Measurements from ENCODE around the gene IDH3A. TPM values are rescaled to one million over a fixed set of nuclear protein-coding genes. Genes with fewer than 3 reads are reported as not detected.

IDH3A gene
- polyA plus RNA-seq, 3 donors = 46.5 to 85.0 (median 74.0) TPM

DNA sequence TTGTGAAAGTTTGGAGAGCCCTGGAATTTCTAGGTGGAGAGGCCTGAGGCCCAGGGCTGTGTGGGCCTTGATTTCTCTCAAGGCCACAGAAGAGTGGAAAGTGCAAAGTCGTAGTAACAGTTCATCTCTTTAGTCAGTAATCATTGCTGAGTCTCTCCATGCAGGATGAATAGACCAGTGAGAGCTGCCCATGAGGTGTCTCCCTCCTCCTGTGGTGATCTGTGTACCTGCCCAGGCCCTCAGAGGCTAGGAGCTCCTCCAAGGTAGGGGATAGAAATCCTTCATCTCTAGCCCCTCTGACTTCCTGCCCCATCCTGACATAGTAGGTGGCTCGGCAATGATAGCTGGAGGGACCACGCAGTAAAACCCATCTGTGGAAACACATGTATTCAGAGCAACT, 6.8 kb upstream of the IDH3A start:
- Histone ChIP-seq H2AFZ (ENCODE audit: insufficient read depth, low read depth, low read length, poor library complexity, severe bottlenecking) (no peak overlapping the region), H3K4me3 (replicated peaks in 1 of 3; ENCODE audit: low read depth in 2 of 3, low read length in 3 of 3) (no peak overlapping the region), H3K9me3 (replicated peaks in 1 of 2; ENCODE audit: control insufficient read depth in 1 of 2, insufficient read depth in 1 of 2, low read length in 2 of 2) (no peaks in the 10 kb centered on the region), H3K36me3 (replicated peaks in 1 of 2; ENCODE audit: control insufficient read depth in 1 of 2, insufficient read depth in 2 of 2, low read length in 2 of 2) (no peaks in the 10 kb centered on the region), H4K20me1 (ENCODE audit: insufficient read depth, low read length) (no peaks in the 10 kb centered on the region), H3K27me3 (ENCODE audit: control insufficient read depth in 2 of 2, insufficient read depth in 2 of 2, low read length in 2 of 2) (no peaks in the 10 kb centered on the region), H3K4me1 (ENCODE audit: control insufficient read depth in 1 of 2, insufficient read depth in 2 of 2, low read length in 2 of 2) (no peaks in the 10 kb centered on the region), H3K79me2 (ENCODE audit: insufficient read depth, low read length) (no peaks in the 10 kb centered on the region), H3K27ac (ENCODE audit: low read depth in 1 of 2, low read length in 2 of 2) (no peak overlapping the region), H3K4me2 (replicated peaks; ENCODE audit: extremely low read depth, low read length, poor library complexity, severe bottlenecking) (no peak overlapping the region), H3K9ac (ENCODE audit: insufficient read depth, low read length, poor library complexity, severe bottlenecking) (no peak overlapping the region)
- intact Hi-C loops (cut with micrococcal nuclease) = no loop called here
- H3K36me3 Mint-ChIP-seq = no peaks in the 10 kb centered on the region
- H3K9me3 Mint-ChIP-seq = no peaks in the 10 kb centered on the region
- peak overlapping the region in 2 of 7 donors; percentile 7 to 46 for H3K27ac Mint-ChIP-seq
- H3K4me1 Mint-ChIP-seq = peaks cover 4% of the 10 kb centered on the region
- H3K4me3 Mint-ChIP-seq = no peak overlapping the region
- WGBS (ENCODE audit: insufficient coverage) = 100% methylated on average over 3 of the region's 3 CpGs
- peaks cover 0 to 2% (median 0%) of the 10 kb centered on the region in 3 donors for H3K27me3 Mint-ChIP-seq (ENCODE audit: low read depth in 3 of 3)
- TF ChIP-seq, protein P1, sequence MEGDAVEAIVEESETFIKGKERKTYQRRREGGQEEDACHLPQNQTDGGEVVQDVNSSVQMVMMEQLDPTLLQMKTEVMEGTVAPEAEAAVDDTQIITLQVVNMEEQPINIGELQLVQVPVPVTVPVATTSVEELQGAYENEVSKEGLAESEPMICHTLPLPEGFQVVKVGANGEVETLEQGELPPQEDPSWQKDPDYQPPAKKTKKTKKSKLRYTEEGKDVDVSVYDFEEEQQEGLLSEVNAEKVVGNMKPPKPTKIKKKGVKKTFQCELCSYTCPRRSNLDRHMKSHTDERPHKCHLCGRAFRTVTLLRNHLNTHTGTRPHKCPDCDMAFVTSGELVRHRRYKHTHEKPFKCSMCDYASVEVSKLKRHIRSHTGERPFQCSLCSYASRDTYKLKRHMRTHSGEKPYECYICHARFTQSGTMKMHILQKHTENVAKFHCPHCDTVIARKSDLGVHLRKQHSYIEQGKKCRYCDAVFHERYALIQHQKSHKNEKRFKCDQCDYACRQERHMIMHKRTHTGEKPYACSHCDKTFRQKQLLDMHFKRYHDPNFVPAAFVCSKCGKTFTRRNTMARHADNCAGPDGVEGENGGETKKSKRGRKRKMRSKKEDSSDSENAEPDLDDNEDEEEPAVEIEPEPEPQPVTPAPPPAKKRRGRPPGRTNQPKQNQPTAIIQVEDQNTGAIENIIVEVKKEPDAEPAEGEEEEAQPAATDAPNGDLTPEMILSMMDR (IDR thresholded peaks at IDR 0.05) = no peak
- no peak for DNase-seq

DNA sequence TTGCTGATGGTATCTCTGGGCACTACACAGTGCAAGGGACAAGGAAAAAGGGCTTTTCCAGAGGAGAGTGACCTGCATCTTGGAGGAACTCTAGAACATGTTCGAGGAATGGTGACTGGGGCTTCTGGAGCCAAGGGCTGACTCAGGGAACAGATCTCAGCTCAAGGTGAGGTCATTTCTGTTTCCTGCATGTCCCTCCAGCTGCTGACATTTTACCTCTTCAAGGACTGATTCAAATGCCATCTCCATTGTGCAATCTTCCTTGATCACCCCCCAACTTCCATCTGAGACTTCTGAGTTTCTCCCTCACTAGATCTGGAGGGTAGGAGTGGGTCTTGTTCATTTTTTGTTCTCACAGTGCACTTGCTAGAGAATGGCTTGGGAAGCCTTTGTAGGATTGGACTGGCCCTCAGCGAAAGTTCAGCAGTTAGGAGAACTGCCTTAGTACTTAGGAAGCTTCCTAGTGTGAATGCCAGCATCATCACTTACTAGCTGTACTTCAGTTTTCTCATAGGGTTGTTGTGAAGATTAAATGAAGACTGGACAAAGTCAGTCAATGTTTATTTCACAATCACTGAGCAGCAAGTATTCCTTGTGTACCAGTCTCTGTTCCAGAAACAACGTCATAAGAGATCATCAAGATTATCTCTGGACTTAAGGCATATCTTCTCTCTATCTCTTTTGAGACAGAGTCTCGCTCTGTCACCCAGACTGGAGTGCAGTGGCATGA, 2.6 kb upstream of the IDH3A start:
- Mint-ChIP-seq H3K27me3 (ENCODE audit: low read depth in 3 of 3) (peaks cover 0 to 5% (median 2%) of the 10 kb centered on the region in 3 donors), H3K27ac (peak overlapping the region in 1 of 7 donors; percentile 60), H3K9me3 (no peaks in the 10 kb centered on the region), H3K4me1 (peaks cover 30% of the 10 kb centered on the region), H3K36me3 (peaks cover 0 to 2% of the 10 kb centered on the region in 2 donors), H3K4me3 (no peak overlapping the region)
- Histone ChIP-seq H3K4me3 (replicated peaks in 1 of 3; ENCODE audit: low read depth in 2 of 3, low read length in 3 of 3) (no peak overlapping the region), H3K36me3 (replicated peaks in 1 of 2; ENCODE audit: control insufficient read depth in 1 of 2, insufficient read depth in 2 of 2, low read length in 2 of 2) (no peaks in the 10 kb centered on the region), H3K4me1 (ENCODE audit: control insufficient read depth in 1 of 2, insufficient read depth in 2 of 2, low read length in 2 of 2) (peaks cover 19 to 32% of the 10 kb centered on the region in 2 donors), H3K27ac (ENCODE audit: low read depth in 1 of 2, low read length in 2 of 2) (no peak overlapping the region), H3K9ac (ENCODE audit: insufficient read depth, low read length, poor library complexity, severe bottlenecking) (no peak overlapping the region), H2AFZ (ENCODE audit: insufficient read depth, low read depth, low read length, poor library complexity, severe bottlenecking) (no peak overlapping the region), H3K27me3 (ENCODE audit: control insufficient read depth in 2 of 2, insufficient read depth in 2 of 2, low read length in 2 of 2) (no peaks in the 10 kb centered on the region), H3K4me2 (replicated peaks; ENCODE audit: extremely low read depth, low read length, poor library complexity, severe bottlenecking) (no peak overlapping the region), H4K20me1 (ENCODE audit: insufficient read depth, low read length) (no peaks in the 10 kb centered on the region), H3K9me3 (replicated peaks in 1 of 2; ENCODE audit: control insufficient read depth in 1 of 2, insufficient read depth in 1 of 2, low read length in 2 of 2) (no peaks in the 10 kb centered on the region), H3K79me2 (ENCODE audit: insufficient read depth, low read length) (peaks cover 32% of the 10 kb centered on the region)
- WGBS (ENCODE audit: insufficient coverage) = 100% methylated on average over 2 of the region's 4 CpGs
- TF ChIP-seq, protein P1 (IDR thresholded peaks at IDR 0.05) = no peak
- intact Hi-C loops (cut with micrococcal nuclease) = loop anchor here in 1 of 2 donors (5.0 kb wide), 1 partner anchor 291 kb away; the partner anchor contains the start of gene IREB2
- no peak for DNase-seq

Measured in CD14-positive monocyte (primary cell).